DND-41 (cell line): ENCODE results near the gene KRTAP2-2.
"Not testable (repeated sequence)": the region's sequence is repeated elsewhere in the genome, so short reads cannot be mapped to it uniquely, and the experiment has no call there.

Source experiments
- ATAC-seq: fragments of 200-7000 bp; cut with Tn5 transposase; 3 replicates; pipeline ENCODE4 v1.9.1; 2021; ENCODE audit warnings: low read depth; ENCODE audit not compliant: insufficient read depth
- DNase-seq: peaks from one replicate; pipeline ENCODE4 v3.0.0-alpha.2; 2020
- H2AFZ ChIP-seq: 2 replicates; pipeline ENCODE4 v1.6.0; 2012; ENCODE audit warnings: low read depth, low read length
- H3K27ac ChIP-seq: 2 replicates; pipeline ENCODE4 v1.5.1; 2012; ENCODE audit warnings: low read length, inconsistent platforms
- H3K27me3 ChIP-seq: fragments of 200-600 bp; sonication (generic); 2 replicates; pipeline ENCODE4 v1.6.0; 2012; ENCODE audit warnings: low read length, mild to moderate bottlenecking, inconsistent platforms; ENCODE audit not compliant: insufficient read depth, poor library complexity
- H3K36me3 ChIP-seq: 2 replicates; pipeline ENCODE4 v1.5.1; 2012; ENCODE audit warnings: low read length, inconsistent platforms; ENCODE audit not compliant: insufficient read depth
- H3K4me1 ChIP-seq: 2 replicates; pipeline ENCODE4 v1.5.1; 2012; ENCODE audit warnings: mild to moderate bottlenecking, low read length; ENCODE audit not compliant: insufficient read depth
- H3K4me2 ChIP-seq: 2 replicates; pipeline ENCODE4 v1.6.0; 2012; ENCODE audit warnings: mild to moderate bottlenecking, moderate library complexity, low read length, inconsistent platforms; ENCODE audit not compliant: insufficient read depth
- H3K4me3 ChIP-seq, 2 experiments: fragments of 200-600 bp in 1 of 2; shearing (Covaris generic) in 1 of 2; 2 replicates each; pipeline ENCODE4 v1.5.1; 2012 to 2016; ENCODE audit warnings: inconsistent platforms in 2 of 2, low read length in 2 of 2, mild to moderate bottlenecking in 2 of 2, low read depth in 1 of 2, moderate library complexity in 1 of 2
- H3K79me2 ChIP-seq: 2 replicates; pipeline ENCODE4 v1.6.0; 2012; ENCODE audit warnings: low read length, inconsistent platforms; ENCODE audit not compliant: insufficient read depth
- H3K9ac ChIP-seq: 2 replicates; pipeline ENCODE4 v1.6.0; 2012; ENCODE audit warnings: low read depth, mild to moderate bottlenecking, inconsistent platforms, low read length, moderate library complexity
- H3K9me3 ChIP-seq: 2 replicates; pipeline ENCODE4 v1.5.1; 2012; ENCODE audit warnings: low read length, moderate library complexity, mild to moderate bottlenecking, inconsistent platforms; ENCODE audit not compliant: insufficient read depth, severe bottlenecking
- H4K20me1 ChIP-seq: 2 replicates; pipeline ENCODE4 v1.6.0; 2012; ENCODE audit warnings: low read length; ENCODE audit not compliant: insufficient read depth
- EZH2 ChIP-seq: IDR thresholded peaks from 3 replicates; pipeline ENCODE4 v1.6.1; 2012; ENCODE audit warnings: borderline replicate concordance, low read depth, mild to moderate bottlenecking, moderate library complexity, low read length, inconsistent platforms; ENCODE audit not compliant: severe bottlenecking
- TF ChIP-seq, protein P1 (sequence below): IDR thresholded peaks from 2 replicates; pipeline ENCODE4 v1.5.1; 2012; ENCODE audit warnings: borderline replicate concordance, low read length, moderate library complexity, mild to moderate bottlenecking; ENCODE audit not compliant: poor library complexity, severe bottlenecking; ENCODE audit errors: extremely low read depth

KRTAP2-2 gene, protein sequence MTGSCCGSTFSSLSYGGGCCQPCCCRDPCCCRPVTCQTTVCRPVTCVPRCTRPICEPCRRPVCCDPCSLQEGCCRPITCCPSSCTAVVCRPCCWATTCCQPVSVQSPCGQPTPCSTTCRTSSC

DNA sequence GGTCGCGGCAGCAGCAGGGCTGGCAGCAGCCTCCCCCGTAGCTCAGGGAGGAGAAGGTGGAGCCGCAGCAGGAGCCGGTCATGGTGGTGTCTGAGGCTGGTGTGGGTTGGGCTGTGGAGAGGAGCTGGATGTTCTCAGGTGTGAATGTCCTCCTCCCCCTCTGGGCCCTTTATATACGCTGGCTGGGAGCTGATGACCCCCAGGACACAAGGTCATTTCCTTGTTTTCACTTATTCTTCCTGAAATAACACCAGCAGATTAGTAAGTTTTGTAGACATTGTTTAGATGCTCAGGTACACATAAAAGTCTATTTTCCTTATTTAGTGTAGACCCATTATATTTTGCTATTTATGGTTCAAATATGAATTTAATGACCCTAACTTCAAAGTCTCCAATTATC, at the start of gene KRTAP2-2:
Gene KRTAP2-2, minus strand, starts transcription at position 101 of the 400 bp plus-strand sequence. Its CDS starts 19 bp downstream, at position 82.
- not testable (repeated sequence) for ATAC-seq, H3K4me3 ChIP-seq

DNA sequence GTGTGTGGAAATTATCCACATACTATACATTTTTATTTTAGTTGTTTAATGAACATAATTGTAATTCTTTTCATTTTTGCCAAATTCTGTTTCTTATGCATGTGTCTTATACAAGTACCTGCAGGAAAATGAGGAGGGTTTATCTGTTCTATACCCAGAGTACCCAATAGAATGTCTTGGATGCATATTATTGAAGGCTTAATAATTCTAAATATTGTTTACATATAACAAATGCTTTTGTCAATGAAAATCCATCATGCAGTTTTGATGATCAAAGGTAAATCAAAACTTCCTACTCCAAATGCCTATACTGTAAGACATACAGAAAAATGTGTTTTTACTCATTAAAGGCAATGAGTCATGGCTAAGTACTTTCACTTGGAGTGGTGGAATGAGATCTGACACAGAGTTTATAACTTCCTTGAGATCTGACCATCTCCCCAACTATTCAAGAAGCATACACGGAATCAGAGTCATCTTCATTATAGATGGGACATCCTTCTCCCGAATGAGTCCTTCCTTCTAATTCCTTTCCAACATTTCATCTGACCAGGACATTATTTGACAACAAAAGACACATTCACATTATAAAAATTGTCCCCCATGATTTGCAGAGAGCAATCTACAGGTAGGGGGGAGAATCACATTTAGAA, 49.5 kb upstream of the KRTAP2-2 start:
- H3K4me3 ChIP-seq, ATAC-seq, H3K4me1 ChIP-seq, H2AFZ ChIP-seq, H3K27me3 ChIP-seq, H3K9me3 ChIP-seq, H3K27ac ChIP-seq, H4K20me1 ChIP-seq, H3K9ac ChIP-seq, H3K36me3 ChIP-seq, DNase-seq, H3K4me2 ChIP-seq, H3K79me2 ChIP-seq: not testable (repeated sequence)

More for the DNA sequence above, at the start of gene KRTAP2-2:
- H3K4me2 ChIP-seq, H3K9me3 ChIP-seq, H3K4me1 ChIP-seq, H3K36me3 ChIP-seq, H3K79me2 ChIP-seq, DNase-seq, H3K27ac ChIP-seq, H4K20me1 ChIP-seq, H3K9ac ChIP-seq, H2AFZ ChIP-seq, H3K27me3 ChIP-seq: not testable (repeated sequence)

DNA sequence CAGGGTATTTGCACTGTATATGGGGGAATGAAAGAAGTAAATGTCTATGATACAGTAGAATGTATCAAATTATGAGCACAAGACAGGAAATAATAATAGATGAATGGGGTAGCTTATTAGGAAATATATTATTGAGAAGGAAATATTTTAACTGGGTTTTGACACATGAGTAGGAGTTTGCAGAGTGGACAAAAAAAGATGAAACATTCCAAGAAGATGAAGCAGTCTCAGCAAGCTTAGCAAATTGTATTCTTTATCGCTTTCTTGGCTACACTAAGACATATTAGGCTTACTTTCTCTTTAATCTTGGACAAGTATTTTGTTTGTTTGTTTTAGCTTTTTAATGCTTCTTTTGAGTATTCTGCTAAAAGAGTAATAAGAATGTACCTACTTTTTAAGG, 48.9 kb upstream of the KRTAP2-2 start:
- no peak overlapping the region for H3K4me2 ChIP-seq
- H3K4me1 ChIP-seq = no peaks in the 10 kb centered on the region

DNA sequence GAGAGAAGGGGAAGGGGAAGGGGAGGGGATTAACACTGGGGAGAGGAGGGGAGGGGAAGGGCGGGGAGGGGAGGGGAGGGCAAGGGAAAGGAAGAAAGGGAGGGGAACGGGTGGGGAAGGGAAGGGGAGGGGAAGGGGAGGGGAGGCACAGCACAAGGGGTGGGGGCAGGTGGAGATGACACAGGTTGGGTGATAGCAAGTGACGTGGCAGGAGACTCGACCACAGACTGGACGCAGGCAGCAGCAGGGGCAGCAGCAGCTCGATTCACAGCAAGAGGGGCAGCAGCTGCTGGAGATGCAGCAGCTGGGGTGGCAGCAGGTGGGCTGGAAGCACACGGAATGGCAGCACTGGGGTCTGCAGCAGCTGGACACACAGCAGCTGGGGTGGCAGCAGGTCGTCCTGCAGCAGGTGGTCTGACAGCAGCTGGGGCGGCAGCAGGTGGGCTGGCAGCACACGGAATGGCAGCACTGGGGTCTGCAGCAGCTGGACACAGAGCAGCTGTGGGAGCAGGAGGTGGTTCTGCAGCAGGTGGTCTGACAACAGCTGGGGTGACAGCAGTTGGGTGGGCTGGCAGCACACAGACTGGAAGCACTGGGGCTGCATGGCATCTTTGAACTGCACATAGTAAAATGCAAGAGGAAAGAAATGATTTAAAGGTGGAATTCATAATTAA, 46.7 kb upstream of the KRTAP2-2 start, which contains the start of gene KRTAP4-16:
Gene KRTAP4-16, minus strand, starts transcription at position 624 of the 674 bp plus-strand sequence. Its CDS starts 0 bp downstream, at position 624.
- no peaks in the 10 kb centered on the region for H3K79me2 ChIP-seq
- TF ChIP-seq EZH2 = no peak
- TF ChIP-seq, protein P1, sequence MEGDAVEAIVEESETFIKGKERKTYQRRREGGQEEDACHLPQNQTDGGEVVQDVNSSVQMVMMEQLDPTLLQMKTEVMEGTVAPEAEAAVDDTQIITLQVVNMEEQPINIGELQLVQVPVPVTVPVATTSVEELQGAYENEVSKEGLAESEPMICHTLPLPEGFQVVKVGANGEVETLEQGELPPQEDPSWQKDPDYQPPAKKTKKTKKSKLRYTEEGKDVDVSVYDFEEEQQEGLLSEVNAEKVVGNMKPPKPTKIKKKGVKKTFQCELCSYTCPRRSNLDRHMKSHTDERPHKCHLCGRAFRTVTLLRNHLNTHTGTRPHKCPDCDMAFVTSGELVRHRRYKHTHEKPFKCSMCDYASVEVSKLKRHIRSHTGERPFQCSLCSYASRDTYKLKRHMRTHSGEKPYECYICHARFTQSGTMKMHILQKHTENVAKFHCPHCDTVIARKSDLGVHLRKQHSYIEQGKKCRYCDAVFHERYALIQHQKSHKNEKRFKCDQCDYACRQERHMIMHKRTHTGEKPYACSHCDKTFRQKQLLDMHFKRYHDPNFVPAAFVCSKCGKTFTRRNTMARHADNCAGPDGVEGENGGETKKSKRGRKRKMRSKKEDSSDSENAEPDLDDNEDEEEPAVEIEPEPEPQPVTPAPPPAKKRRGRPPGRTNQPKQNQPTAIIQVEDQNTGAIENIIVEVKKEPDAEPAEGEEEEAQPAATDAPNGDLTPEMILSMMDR = no peak
- H3K9me3 ChIP-seq = no peaks in the 10 kb centered on the region
- no peak within 1 kb of the TSS for H3K9ac ChIP-seq
- H4K20me1 ChIP-seq = no peaks in the 10 kb centered on the region
- H3K27me3 ChIP-seq = no peaks in the 10 kb centered on the region
- no peak within 1 kb of the TSS for H3K27ac ChIP-seq
- no peak within 1 kb of the TSS for H3K4me3 ChIP-seq
- no peak within 1 kb of the TSS for H3K4me2 ChIP-seq
- no peaks in the 10 kb centered on the region for H3K36me3 ChIP-seq
- no peak within 1 kb of the TSS for H2AFZ ChIP-seq
- H3K4me1 ChIP-seq = no peaks in the 10 kb centered on the region
- DNase-seq (no peak), ATAC-seq (no peak)

More for the DNA sequence above, 48.9 kb upstream of the KRTAP2-2 start:
- no peaks in the 10 kb centered on the region for H3K36me3 ChIP-seq
- no peaks in the 10 kb centered on the region for H3K9me3 ChIP-seq
- no peak for ATAC-seq
- TF ChIP-seq, protein P1 = no peak
- TF ChIP-seq EZH2 = no peak
- no peaks in the 10 kb centered on the region for H4K20me1 ChIP-seq
- H3K9ac ChIP-seq = no peak overlapping the region
- no peak overlapping the region for H2AFZ ChIP-seq
- no peaks in the 10 kb centered on the region for H3K79me2 ChIP-seq
- H3K27me3 ChIP-seq = no peaks in the 10 kb centered on the region
- no peak for DNase-seq
- H3K4me3 ChIP-seq = no peak overlapping the region
- H3K27ac ChIP-seq = no peak overlapping the region

DNA sequence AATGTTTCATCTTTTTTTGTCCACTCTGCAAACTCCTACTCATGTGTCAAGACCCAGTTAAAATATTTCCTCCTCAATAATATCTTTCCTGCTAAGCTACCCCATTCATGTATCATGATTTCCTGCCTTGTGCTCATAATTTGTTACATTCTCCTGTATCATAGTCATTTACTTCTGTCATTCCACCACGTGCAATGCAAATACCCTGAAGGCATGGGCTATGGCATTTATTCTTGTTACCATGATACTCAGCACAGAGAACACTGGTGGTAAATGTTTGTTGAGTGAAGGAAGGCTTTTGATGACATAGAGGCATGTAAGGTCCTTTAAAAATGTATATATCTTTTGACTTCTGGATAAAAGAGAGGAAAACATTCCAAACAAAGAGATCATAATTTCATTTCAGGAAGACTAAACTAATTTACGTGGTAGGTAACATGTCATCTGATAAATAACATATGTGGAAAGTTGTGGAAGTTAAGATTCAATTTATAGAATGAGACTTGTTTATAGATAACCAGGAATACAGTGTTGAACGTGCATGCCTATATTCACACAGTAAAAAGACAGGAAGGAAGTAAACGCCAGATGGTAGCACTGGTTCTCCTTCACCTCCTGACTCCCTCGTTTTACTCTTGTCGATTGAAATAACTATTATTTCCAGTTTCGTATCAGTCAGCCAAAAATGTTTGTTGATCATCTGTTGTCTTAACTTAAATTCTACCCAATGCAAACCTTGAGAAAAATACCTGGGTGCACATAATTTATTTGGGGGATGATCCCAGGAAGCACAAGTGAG, 44.9 kb upstream of the KRTAP2-2 start:
- not testable (repeated sequence) for H4K20me1 ChIP-seq, H3K79me2 ChIP-seq, H3K36me3 ChIP-seq, H3K4me2 ChIP-seq, H2AFZ ChIP-seq, H3K9ac ChIP-seq, H3K27ac ChIP-seq, ATAC-seq, DNase-seq, H3K27me3 ChIP-seq, H3K4me1 ChIP-seq, H3K4me3 ChIP-seq, H3K9me3 ChIP-seq
